ENCODE data around the gene RRP1. TPM values are rescaled to one million over a fixed set of nuclear protein-coding genes. Genes with fewer than 3 reads are reported as not detected.

The RRP1 gene
- total and polyA plus RNA-seq, 10 of the 15 experiments (the other 5 are each of a cell fraction or from before 2014, with no cell fraction given), result 0.34 to 70.8 (median 35.1) TPM

DNA sequence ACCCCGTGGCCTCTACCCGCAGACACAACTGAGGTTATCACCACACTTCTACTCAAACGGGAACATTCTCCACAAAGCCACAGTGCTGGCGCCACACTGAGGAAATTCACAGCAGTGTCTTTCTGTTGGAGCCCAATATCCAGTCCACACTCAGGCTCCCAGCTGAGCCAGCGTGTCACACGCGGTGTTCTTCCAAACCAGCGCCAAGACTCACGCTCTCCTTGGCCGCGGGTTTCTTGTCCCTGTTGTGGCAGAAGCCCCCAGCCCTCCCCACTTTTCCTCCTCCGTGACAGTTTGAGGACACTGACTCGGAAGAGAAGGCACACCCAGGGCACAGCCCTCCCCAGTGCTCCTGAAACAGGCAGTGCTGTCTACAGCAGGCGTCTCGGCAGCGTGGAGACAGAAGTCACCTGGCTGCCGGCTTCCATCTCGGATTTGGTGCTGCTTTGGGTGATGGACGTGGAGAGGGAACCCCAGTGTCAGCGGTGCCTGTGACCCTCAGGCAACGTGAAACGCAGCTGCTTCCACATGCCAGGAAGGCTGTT lies 40.3 kb downstream of the RRP1 start:
- 59% methylated on average over 22 of the region's 22 CpGs for WGBS (ENCODE audit: insufficient coverage, insufficient replicate concordance, low lambda C conversion rate, missing lambda C conversion rate)
- H2AFZ ChIP-seq (ENCODE audit: control insufficient read depth, low read depth, low read length), result no peak overlapping the region
- H4K20me1 ChIP-seq (ENCODE audit: control insufficient read depth, insufficient read depth), result no peaks in the 10 kb centered on the region
- in situ Hi-C loops (cut with MboI), result no loop called here
- ChIA-PET SMC1A (ENCODE audit: uncharacterized antibody, unreplicated experiment) (no interaction called here), CTCF (interaction anchor here (0.6 kb wide), 1 partner anchor 92 kb away, joined by 3 read pairs; no protein-coding TSS in a partner anchor), RAD21 (ENCODE audit: unreplicated experiment) (no interaction called here), POLR2A (no interaction called here)
- no peaks in the 10 kb centered on the region; the same call in 1 of the 3 replicates for H3K9me3 ChIP-seq (replicated peaks; ENCODE audit: control insufficient read depth, insufficient read depth, low read length)
- no peaks in the 10 kb centered on the region for H3K4me1 ChIP-seq (ENCODE audit: control insufficient read depth, insufficient read depth, low read length)
- no peaks in the 10 kb centered on the region for H3K79me2 ChIP-seq (ENCODE audit: control insufficient read depth, insufficient read depth, low read length)
- ATAC-seq, result peak; percentile 51
- H3K4me2 ChIP-seq (ENCODE audit: control insufficient read depth, insufficient read depth), result no peak overlapping the region
- no peak overlapping the region for H3K4me3 ChIP-seq
- peaks cover 1 to 2% of the 10 kb centered on the region in 2 experiments; a peak in 2 of 4 replicates for H3K27me3 ChIP-seq (replicated peaks in 1 of 2; ENCODE audit: control insufficient read depth in 2 of 2, insufficient read depth in 2 of 2, low read length in 1 of 2)
- no peak overlapping the region for H3K27ac ChIP-seq (ENCODE audit: control insufficient read depth, insufficient read depth)
- no TSS peak for BruUV-seq (replicated peaks)
- TF ChIP-seq IKZF1 (conservative IDR thresholded peaks at IDR 0.05) (no peak), CTCF (IDR thresholded peaks at IDR 0.05 in 2 of 3, conservative IDR thresholded peaks at IDR 0.05 in 1 of 3; ENCODE audit: control insufficient read depth in 2 of 3, extremely low read depth in 1 of 3, insufficient read depth in 1 of 3, low read depth in 3 of 3, low read length in 3 of 3) (peak in 1 of 3 experiments; percentile 16; a peak in 1 of 6 replicates)
- H3K9ac ChIP-seq (ENCODE audit: control insufficient read depth, insufficient read depth, low read length), result no peak overlapping the region
- no peak for FAIRE-seq
- DNase-seq (ENCODE audit: low read depth, low spot score), result no peak
- H3K36me3 ChIP-seq (ENCODE audit: control insufficient read depth in 2 of 2, insufficient read depth in 2 of 2, low read length in 1 of 2), result no peaks in the 10 kb centered on the region
- intact Hi-C loops (cut with micrococcal nuclease; ENCODE audit: unreplicated experiment), result no loop called here

DNA sequence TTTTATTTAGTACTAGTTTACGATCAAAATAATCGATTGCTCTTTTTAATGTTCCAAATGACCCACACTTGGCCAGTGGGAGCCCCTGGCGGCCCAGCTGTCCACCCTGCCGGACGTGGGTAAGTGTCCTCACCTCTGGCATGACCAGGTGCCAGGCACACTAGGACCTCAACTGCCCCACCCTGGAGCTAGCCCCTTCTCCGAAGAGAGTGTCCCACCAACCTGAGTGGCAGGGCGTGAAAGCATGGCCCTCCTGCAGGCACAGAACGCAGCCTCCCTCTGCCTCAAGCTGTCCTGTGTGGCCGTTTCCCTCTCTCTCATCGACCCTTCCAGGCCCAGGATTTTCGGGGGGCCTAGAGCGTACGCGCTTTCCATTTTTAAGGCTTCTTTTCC lies 42.8 kb downstream of the RRP1 start:
- H3K4me1 ChIP-seq (ENCODE audit: control insufficient read depth, insufficient read depth, low read length), result no peaks in the 10 kb centered on the region
- H3K36me3 ChIP-seq (ENCODE audit: control insufficient read depth in 2 of 2, insufficient read depth in 2 of 2, low read length in 1 of 2), result no peaks in the 10 kb centered on the region
- DNase-seq (ENCODE audit: low read depth, low spot score) (no peak), FAIRE-seq (no peak), ATAC-seq (no peak)
- H3K27me3 ChIP-seq (replicated peaks in 1 of 2; ENCODE audit: control insufficient read depth in 2 of 2, insufficient read depth in 2 of 2, low read length in 1 of 2), result peaks cover 1 to 2% of the 10 kb centered on the region in 2 experiments; a peak in 2 of 4 replicates
- no peak overlapping the region for H2AFZ ChIP-seq (ENCODE audit: control insufficient read depth, low read depth, low read length)
- H4K20me1 ChIP-seq (ENCODE audit: control insufficient read depth, insufficient read depth), result no peaks in the 10 kb centered on the region
- no peaks in the 10 kb centered on the region; the same call in 1 of the 3 replicates for H3K9me3 ChIP-seq (replicated peaks; ENCODE audit: control insufficient read depth, insufficient read depth, low read length)
- BruUV-seq (replicated peaks), result no TSS peak
- SMC1A ChIA-PET (ENCODE audit: uncharacterized antibody, unreplicated experiment), result no interaction called here
- in situ Hi-C loops (cut with MboI), result no loop called here
- POLR2A ChIA-PET, result no interaction called here
- RAD21 ChIA-PET (ENCODE audit: unreplicated experiment), result interaction anchor here (0.5 kb wide), 1 partner anchor 14 kb away, joined by 4 read pairs; no protein-coding TSS in a partner anchor
- intact Hi-C loops (cut with micrococcal nuclease; ENCODE audit: unreplicated experiment), result no loop called here
- H3K79me2 ChIP-seq (ENCODE audit: control insufficient read depth, insufficient read depth, low read length), result no peaks in the 10 kb centered on the region
- TF ChIP-seq SIN3A (IDR thresholded peaks at IDR 0.05; ENCODE audit: low read depth, low read length) (no peak), BCL3 (IDR thresholded peaks at IDR 0.05; ENCODE audit: borderline replicate concordance, insufficient read depth, low read depth, low read length, poor library complexity, severe bottlenecking) (no peak), CREM (IDR thresholded peaks at IDR 0.05; ENCODE audit: low read depth) (no peak), SMAD1 (IDR thresholded peaks at IDR 0.05; ENCODE audit: low read depth, partially characterized antibody) (no peak), HDGF (IDR thresholded peaks at IDR 0.05) (no peak), ATF2 (IDR thresholded peaks at IDR 0.05; ENCODE audit: low read length) (no peak), ZBED1 (IDR thresholded peaks at IDR 0.05; ENCODE audit: borderline replicate concordance) (no peak), MYC (IDR thresholded peaks at IDR 0.05; ENCODE audit: insufficient read depth, insufficient read length, insufficient replicate concordance, low read length, severe bottlenecking) (no peak)
- H3K9ac ChIP-seq (ENCODE audit: control insufficient read depth, insufficient read depth, low read length), result no peak overlapping the region
- WGBS (ENCODE audit: insufficient coverage, insufficient replicate concordance, low lambda C conversion rate, missing lambda C conversion rate), result 57% methylated on average over 14 of the region's 14 CpGs
- H3K4me3 ChIP-seq, result no peak overlapping the region
- no peak overlapping the region for H3K4me2 ChIP-seq (ENCODE audit: control insufficient read depth, insufficient read depth)
- H3K27ac ChIP-seq (ENCODE audit: control insufficient read depth, insufficient read depth), result no peak overlapping the region
- CTCF ChIA-PET, result no interaction called here

Measured in GM12878 (cell line).